ENCODE measurements around the gene CACNA1F. TPM values are rescaled to one million over a fixed set of nuclear protein-coding genes. Genes with fewer than 3 reads are reported as not detected.

Gene CACNA1F
- total RNA-seq, result under 1 TPM; under 0.01 to 0.42 (median 0.06) TPM

DNA sequence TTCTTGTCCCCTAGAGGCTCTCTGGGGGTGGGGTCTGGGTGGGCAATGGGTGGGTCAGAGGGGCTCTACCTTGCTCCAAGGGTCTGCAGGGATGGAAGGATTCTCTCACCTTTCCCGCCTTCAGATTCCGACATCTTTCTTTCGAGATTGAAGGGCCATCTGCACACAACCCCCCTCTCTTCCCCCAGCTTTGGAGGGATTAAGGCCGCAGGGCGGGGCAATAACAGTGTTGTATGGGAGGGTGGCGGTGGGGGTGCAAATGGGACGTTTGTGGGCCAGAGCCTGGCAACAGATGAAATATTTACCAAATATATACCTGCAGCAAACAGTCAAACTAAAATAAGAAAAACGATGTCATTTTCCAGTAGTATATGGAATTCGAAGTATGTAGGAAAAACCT, at the start of gene CACNA1F:
Gene CACNA1F, minus strand, starts transcription at position 165 of the 400 bp plus-strand sequence. Its CDS starts 31 bp downstream, at position 134.
- Histone ChIP-seq H3K36me3 (no peaks in the 10 kb centered on the region), H3K4me3 (peak within 1 kb of the TSS; percentile 9 to 24 (median 14))

DNA sequence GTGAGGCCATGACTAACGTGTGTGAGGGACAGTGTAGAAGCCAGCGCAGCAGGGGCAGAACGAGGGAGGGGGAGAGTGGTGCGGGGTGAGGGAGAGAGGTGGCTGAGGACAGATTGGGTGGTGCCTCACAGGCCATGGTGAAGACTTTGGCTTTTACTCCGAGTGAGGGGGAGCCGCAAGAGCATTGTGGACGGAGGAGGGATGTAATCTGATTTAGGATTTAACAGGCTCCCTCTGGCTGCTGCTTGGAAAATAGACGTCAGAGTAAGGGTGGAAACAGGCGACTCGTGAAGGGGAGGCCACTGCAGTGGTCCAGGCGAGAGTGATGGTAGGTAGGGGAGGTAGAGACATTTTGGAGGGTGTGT, 49.5 kb upstream of the CACNA1F start:
- Histone ChIP-seq H3K4me1 (no peaks in the 10 kb centered on the region), H3K27ac (replicated peaks in 1 of 4) (no peak overlapping the region), H3K9me3 (no peaks in the 10 kb centered on the region), H3K4me3 (no peak overlapping the region), H3K36me3 (peaks cover 0 to 8% (median 3%) of the 10 kb centered on the region in 4 donors), H3K27me3 (no peaks in the 10 kb centered on the region)
- intact Hi-C loops (cut with DNase I), result no loop called here
- no peak for DNase-seq (ENCODE audit: extremely low spot score)
- WGBS, result 38% methylated on average over 11 of the region's 11 CpGs
- TF ChIP-seq POLR2A (IDR thresholded peaks at IDR 0.05; ENCODE audit: low read depth) (no peak), POLR2AphosphoS5 (IDR thresholded peaks at IDR 0.05) (no peak)
- TF ChIP-seq, protein P1, sequence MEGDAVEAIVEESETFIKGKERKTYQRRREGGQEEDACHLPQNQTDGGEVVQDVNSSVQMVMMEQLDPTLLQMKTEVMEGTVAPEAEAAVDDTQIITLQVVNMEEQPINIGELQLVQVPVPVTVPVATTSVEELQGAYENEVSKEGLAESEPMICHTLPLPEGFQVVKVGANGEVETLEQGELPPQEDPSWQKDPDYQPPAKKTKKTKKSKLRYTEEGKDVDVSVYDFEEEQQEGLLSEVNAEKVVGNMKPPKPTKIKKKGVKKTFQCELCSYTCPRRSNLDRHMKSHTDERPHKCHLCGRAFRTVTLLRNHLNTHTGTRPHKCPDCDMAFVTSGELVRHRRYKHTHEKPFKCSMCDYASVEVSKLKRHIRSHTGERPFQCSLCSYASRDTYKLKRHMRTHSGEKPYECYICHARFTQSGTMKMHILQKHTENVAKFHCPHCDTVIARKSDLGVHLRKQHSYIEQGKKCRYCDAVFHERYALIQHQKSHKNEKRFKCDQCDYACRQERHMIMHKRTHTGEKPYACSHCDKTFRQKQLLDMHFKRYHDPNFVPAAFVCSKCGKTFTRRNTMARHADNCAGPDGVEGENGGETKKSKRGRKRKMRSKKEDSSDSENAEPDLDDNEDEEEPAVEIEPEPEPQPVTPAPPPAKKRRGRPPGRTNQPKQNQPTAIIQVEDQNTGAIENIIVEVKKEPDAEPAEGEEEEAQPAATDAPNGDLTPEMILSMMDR (IDR thresholded peaks at IDR 0.05), result peak; percentile 13 to 29 (median 20)

More for the DNA sequence above, at the start of gene CACNA1F:
- DNase-seq (ENCODE audit: extremely low spot score), result no peak
- Histone ChIP-seq H3K27ac (replicated peaks in 1 of 4) (no peak within 1 kb of the TSS), H3K27me3 (peaks cover 0 to 24% (median 0%) of the 10 kb centered on the region in 4 donors), H3K4me1 (peaks cover 0 to 22% (median 18%) of the 10 kb centered on the region in 4 donors), H3K9me3 (no peaks in the 10 kb centered on the region)
- 85% methylated on average over 9 of the region's 9 CpGs for WGBS
- TF ChIP-seq, protein P1 (IDR thresholded peaks at IDR 0.05), result no peak
- TF ChIP-seq EP300 (IDR thresholded peaks at IDR 0.05) (no peak), POLR2AphosphoS5 (IDR thresholded peaks at IDR 0.05) (no peak), POLR2A (IDR thresholded peaks at IDR 0.05; ENCODE audit: low read depth) (no peak)
- intact Hi-C loops (cut with DNase I), result no loop called here

DNA sequence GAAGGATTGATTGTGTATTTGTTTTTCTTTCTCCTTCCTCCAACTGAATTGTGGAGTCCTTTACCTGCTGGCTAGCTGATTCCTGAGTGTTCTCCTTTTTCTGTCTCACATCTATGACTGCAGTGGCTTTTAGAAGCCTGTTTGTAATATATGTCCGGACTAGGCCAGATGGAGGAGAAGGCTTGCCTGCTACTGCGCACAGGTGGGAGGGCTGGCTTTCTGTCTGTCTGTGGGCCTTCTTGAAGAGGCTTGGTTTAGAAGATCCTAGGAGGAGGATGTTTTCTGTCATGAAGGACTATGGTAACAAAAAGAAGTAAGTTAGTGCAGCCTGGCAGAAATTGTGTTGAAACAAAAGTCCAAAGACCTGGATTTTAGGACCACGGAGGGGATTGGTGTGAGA, 44.9 kb upstream of the CACNA1F start:
- peaks cover 0 to 18% (median 15%) of the 10 kb centered on the region in 4 donors for H3K4me1 ChIP-seq
- intact Hi-C loops (cut with DNase I), result no loop called here
- no peak for DNase-seq (ENCODE audit: extremely low spot score)
- no peaks in the 10 kb centered on the region for H3K9me3 ChIP-seq
- TF ChIP-seq, protein P1 (IDR thresholded peaks at IDR 0.05), result no peak
- TF ChIP-seq POLR2AphosphoS5 (IDR thresholded peaks at IDR 0.05), result no peak
- TF ChIP-seq POLR2A (IDR thresholded peaks at IDR 0.05; ENCODE audit: low read depth), result no peak
- no peak for TF ChIP-seq EP300 (IDR thresholded peaks at IDR 0.05)
- H3K4me3 ChIP-seq, result no peak overlapping the region
- WGBS, result 83% methylated on average over 3 of the region's 3 CpGs
- H3K27me3 ChIP-seq, result no peaks in the 10 kb centered on the region
- H3K36me3 ChIP-seq, result no peaks in the 10 kb centered on the region
- no peak overlapping the region for H3K27ac ChIP-seq (replicated peaks in 1 of 4)

DNA sequence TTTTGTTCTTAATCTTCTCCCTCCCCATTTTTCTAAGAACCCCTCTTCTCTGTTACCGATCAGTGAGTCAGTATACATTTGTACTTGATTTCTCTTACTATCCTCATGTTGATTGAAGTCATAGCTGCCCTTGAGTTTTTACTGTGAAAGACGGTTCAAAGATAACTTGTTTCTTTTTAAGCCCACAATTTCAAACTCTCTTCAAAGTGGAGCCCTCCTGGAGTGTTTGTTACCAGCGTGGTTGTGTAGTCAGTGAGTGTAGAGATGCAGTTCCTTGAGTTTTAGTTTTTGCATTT, 44.3 kb upstream of the CACNA1F start:
- H3K4me3 ChIP-seq, result no peak overlapping the region
- WGBS, result 67% methylated on average over 3 of the region's 3 CpGs
- no peaks in the 10 kb centered on the region for H3K36me3 ChIP-seq
- H3K27ac ChIP-seq (replicated peaks in 1 of 4), result no peak overlapping the region
- TF ChIP-seq, protein P1 (IDR thresholded peaks at IDR 0.05), result no peak
- TF ChIP-seq POLR2A (IDR thresholded peaks at IDR 0.05; ENCODE audit: low read depth) (no peak), EP300 (IDR thresholded peaks at IDR 0.05) (no peak), POLR2AphosphoS5 (IDR thresholded peaks at IDR 0.05) (no peak)
- peaks cover 0 to 24% (median 21%) of the 10 kb centered on the region in 4 donors for H3K4me1 ChIP-seq
- no peaks in the 10 kb centered on the region for H3K9me3 ChIP-seq
- intact Hi-C loops (cut with DNase I), result no loop called here
- DNase-seq (ENCODE audit: extremely low spot score), result no peak
- H3K27me3 ChIP-seq, result no peaks in the 10 kb centered on the region
